Measurements from ENCODE around the gene WNT2.

GRCh38 chr7:117282239-117282812, 40.5 kb downstream of the WNT2 start:
- no peak for TF ChIP-seq POLR2AphosphoS5 (IDR thresholded peaks at IDR 0.05; ENCODE audit: low read depth, low read length)
- no peak for TF ChIP-seq REST (IDR thresholded peaks at IDR 0.05; ENCODE audit: insufficient read depth in 1 of 2, low read depth in 2 of 2, low read length in 2 of 2)
- no peak for TF ChIP-seq TAF1 (IDR thresholded peaks at IDR 0.05; ENCODE audit: borderline replicate concordance, insufficient read depth, low read length)
- TF ChIP-seq SIN3A (IDR thresholded peaks at IDR 0.05; ENCODE audit: borderline replicate concordance, insufficient read depth, low read length): no peak
- no peak for TF ChIP-seq FOXP2 (optimal IDR thresholded peaks at IDR 0.05; ENCODE audit: borderline replicate concordance, extremely low read depth, extremely low read length, insufficient read depth)

Data from PFSK-1 (cell line).